SH-SY5Y (cell line): ENCODE data around the gene BIRC2.

Source experiments
- GATA2 ChIP-seq: IDR thresholded peaks from 2 replicates; pipeline ENCODE4 v1.6.1; 2011; ENCODE audit warnings: mild to moderate bottlenecking, low read depth, low read length
- GATA3 ChIP-seq: IDR thresholded peaks from 2 replicates; pipeline ENCODE4 v1.6.1; 2011; ENCODE audit warnings: low read depth, mild to moderate bottlenecking, low read length, moderate library complexity

- TF ChIP-seq GATA3: no peak
- TF ChIP-seq GATA2: no peak
These were observed 42.2 kb downstream of the BIRC2 start for GRCh38 chr11:102389253-102389652.
